Measurements from ENCODE around the gene ITGB7. TPM values are rescaled to one million over a fixed set of nuclear protein-coding genes. Genes with fewer than 3 reads are reported as not detected.

ITGB7 gene
- total RNA-seq, 1 experiment from 2014 or later: 0.09 TPM

DNA sequence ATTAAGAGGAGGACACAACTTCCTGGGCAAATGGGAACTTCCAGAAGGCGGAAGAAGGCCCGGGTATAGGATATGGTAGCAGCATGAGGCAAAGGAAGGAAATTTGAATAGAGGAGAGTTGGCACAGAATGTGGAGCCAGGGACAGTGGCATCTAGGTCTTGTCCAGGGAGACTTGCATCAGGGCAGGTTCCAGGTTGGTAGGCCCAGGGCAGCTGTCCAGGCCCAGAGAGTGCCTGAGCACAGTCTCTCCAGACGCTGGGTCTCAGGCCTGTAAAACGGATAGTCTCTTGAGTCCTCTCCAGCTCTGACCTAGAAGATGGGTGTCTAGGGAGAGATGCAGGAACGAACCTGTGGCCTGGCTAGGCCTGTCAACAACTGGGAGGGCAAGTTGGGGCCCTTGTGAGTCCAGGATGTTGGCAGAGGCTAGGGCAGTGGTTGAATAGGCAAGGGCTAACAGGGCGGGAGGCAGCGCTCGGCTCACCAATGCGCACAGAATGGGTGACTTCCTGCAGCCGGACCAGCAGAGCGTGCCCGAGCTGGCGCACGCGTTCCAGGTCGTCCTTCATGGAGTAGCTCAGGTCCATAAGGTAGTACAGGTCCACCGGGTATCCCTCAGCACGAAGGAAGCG lies 9.9 kb downstream of the ITGB7 start:
- DNase-seq (ENCODE audit: low spot score): no peak

DNA sequence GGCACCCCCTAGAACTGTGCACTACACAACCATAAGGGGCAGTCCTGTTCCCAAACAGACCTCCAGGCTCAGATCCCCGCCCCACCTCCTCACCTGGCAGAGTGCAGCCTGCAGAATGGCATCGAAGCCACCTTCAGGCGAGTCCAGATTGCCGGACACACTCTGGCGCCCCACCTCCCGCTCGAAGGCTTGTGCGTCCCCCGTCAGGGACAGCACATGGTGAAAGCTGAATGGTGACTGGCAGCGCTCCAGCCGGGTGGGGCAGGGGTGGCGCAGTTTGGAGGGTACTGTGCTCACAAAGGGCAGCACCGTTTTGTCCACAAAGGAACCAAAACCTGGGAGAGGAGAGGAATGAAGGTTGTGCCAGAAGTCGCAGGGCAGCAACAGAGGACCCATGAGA lies 10.6 kb downstream of the ITGB7 start:
- DNase-seq (ENCODE audit: low spot score): no peak

DNA sequence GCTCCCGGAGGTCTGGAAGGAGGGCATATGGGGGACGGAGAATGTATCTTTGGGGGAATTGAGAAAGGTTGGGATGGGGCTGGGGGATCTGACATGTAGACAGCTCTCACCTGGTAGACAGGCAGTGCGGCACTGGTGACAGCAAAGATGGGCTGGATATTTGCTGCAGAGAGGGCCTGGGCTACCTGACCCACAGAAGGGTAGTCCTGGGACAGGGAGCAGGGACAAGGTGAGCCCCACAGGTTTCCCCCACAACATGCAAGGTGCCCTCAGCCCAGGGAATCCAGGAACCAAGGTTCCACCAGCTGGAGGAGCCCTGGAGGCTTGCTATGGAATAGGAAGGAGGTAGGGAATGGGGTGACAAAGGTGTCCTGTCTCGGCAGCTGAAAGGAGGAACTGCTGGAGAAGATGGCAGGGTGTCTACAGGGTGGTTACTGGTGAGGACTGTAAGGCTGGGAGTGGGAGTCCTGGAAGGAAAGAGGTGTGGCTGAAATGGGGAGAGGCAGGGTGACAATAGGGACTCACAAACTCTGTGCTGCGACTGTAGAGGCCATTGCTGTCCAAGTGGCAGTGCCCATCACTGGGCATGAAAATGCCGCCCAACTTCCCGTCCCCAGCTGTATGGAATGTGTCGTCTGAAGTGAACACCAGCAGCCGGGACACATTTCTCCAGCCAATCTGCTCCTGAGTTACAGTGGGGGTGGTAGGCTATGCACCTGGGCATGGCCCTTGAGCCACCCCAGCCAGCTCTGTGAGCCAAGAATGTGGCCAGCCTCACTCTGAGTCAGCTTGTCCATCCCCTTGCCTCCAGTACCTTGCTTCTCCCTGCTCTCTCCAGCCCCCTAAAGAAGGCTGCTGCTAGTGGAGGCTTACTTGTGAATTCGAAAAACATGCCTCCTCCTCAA lies 11.3 kb downstream of the ITGB7 start:
- peak; percentile 25 for DNase-seq (ENCODE audit: low spot score)

DNA sequence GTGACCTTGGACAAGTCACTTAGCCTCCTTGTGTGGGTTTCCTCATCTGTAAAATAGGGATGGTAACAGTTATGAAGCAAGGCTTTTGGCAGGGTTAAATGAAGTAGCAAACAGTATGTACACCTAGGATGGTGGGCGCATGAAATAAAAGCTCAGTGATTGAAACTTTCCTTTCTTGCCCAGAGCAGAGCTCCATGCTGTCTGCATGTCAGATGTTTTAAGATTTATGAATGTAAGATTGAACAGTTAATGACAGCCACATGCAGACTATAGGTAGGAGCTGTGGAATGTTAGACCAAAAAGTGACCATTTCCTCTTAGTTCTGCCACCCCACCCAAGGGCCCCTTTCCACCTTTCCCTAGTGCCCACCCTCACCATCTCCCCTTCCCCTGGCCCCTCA lies 12.1 kb downstream of the ITGB7 start:
- DNase-seq (ENCODE audit: low spot score): no peak

DNA sequence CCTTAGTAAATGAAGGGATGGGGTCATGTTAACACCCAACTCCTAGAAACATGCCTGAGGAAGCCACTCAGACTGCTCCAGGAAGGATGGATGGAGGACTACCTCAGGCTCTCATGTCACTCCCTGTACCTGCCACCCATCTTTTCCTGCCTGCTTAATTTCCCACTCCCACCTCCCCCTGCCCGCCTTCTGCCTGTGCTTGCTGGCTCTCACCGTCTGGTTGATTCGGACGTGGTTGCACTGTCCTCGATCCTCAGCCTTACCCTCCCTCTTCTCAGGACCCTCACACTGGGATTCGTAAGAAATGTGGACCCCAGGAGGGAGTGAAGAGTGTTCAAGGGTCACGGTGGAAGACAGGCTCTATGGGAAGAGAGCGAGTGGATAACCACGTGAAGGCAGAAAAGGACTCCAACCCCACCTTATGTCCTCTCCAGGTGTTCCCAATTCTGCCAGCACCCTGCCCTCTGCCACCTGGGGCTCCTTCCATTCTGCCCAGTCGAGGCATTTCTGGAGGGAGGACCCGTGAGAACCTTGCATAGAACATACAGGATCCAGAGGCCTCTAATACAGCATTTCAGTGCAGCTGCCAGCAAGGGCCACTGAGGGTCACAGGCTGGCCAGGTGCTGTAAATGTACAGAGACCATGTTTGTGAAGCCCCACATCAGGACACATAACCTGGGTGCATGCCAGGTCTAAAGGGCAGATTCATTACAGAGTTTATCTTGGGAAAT lies 12.9 kb downstream of the ITGB7 start:
- DNase-seq (ENCODE audit: low spot score): no peak

DNA sequence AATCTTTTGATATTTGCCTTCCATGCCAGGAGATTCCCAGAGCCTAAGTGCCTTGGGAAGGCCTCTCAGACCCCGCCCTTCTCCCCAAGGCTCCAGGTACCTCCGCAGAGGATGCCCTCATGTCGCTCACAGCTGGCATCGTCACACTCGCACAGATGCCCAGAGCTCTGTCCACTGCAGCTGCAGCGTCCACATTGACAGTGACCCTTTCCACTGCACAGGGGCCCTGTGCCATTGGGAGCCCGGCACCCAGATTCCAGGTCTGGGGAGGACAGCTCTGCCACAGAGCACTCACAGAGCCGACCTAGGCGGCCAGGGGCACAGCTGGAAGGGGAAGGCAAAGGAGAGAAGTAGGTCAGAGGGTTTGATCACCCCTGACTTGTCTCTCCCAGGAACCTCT lies 14.0 kb downstream of the ITGB7 start:
- DNase-seq (ENCODE audit: low spot score): no peak

DNA sequence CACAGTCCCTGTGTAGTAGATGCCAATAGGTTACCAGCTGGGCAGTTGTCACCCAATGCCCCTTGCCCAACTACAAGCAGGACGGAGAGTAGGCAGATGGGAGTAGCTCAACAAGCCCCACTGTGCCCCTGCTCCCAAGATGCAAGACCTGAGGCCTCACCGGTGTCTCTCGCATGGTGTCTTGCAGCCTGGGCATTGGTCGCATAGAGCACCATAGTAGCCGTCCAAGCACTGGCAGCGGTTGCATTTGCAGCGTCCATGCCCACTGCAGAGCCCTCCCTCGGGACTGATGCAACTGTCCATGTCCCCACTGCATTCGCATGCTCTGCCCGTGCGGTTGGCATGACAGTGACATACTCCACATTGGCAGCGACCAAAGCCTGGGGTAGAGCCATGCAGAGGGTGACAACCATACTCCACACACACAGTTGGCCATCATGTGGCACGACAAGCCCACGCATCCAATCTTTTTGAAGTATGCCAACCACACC lies 14.5 kb downstream of the ITGB7 start:
- DNase-seq (ENCODE audit: low spot score): no peak

DNA sequence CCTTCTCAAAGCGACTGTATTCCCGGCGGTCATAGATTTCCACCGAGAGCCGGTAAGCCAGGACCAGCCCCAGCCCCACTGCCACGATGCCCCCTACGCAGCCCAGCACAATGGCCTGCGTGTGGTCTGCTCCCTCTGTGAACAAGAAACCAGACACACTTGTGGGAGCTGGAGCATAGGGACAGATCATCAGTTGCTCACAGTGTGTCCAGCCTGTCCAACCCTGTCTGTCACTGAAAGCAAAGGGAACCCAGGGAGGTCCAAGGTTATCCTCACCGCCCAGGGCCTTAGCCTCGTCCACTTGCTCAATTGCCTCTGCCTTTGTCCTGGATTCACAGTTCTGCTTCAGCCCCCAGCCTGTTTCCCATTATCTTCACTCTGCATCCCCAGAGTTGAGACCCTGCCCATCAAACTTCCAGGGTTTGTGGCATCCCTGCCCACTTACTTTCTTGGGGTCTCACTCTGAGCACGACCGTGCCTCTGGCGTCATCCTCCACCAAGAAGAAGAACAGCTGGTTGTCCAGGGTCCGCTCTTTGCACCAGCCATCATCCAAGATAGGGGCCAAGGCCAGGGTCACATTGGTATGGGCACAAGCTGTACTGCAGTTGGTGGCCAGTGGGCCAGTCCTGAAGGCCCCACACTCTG lies 15.0 kb downstream of the ITGB7 start:
- no peak for DNase-seq (ENCODE audit: low spot score)

DNA sequence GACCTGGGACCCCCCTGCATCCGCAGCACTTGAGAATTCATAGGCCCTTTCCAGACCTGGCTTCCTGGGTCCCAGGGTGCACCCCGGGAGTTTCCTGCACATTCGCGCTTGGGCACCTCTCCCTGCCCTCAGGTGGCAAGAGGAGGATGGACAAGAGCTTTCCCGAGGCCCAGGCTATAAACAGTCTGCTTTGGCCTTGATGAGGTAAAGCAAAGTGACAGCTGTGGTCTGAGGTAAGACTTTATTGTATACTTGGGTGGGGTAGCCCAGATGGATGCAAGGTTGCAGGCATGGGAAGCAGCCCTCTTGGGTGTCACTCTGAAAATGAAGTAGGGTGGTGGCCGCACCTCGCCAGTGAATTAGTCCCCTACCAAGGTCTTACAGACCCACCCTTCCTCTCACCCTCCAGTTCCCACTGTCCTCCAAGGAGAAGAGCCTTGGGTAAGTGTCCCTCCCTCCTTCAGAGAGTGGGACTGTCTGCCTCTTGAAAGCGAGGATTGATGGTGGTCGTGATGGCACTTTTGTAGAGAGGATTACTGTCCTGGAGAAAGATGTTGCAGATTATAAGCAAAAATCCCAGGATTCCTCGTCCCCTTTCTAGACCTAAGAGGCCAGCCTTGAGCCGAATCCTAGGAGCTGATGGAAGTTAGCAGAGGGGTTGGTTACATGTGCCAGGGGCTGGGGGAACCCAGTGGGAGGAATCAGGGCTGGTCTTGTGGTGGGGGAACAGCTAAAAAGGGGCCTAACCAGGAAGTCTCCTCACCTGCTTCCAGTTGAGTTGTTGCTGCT lies 15.8 kb downstream of the ITGB7 start:
- DNase-seq (ENCODE audit: low spot score): no peak

DNA sequence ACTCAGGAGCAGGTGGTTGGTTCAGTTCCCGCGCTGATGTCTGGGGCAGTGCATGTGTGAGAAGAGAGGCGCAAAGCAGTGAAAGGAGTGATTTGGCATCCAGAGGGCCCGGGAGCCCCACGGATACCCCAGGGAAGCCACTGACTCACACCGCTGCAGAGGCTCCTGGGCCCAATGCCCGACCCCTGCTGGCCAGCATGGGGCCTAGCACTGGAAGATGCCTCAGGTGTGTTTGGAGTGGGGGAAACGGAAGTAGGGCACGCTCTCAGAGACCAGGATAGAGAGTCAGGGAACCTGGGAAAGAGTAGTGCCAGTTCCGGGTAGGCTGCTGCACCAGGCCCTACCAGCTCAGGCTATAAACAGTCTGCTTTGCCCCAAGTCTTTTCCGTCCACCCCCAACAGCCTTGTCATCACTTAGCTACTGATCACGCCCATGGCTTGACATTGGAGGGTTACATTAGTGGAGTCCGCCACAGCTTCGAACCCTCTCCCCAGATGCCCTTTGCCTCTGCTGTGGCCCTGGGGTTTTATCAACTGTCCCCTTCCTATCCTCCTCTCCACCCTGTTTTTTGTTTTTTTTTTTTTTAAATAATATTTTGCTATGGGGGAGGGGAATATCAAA lies 16.8 kb downstream of the ITGB7 start:
- peak; percentile 35 for DNase-seq (ENCODE audit: low spot score)

DNA sequence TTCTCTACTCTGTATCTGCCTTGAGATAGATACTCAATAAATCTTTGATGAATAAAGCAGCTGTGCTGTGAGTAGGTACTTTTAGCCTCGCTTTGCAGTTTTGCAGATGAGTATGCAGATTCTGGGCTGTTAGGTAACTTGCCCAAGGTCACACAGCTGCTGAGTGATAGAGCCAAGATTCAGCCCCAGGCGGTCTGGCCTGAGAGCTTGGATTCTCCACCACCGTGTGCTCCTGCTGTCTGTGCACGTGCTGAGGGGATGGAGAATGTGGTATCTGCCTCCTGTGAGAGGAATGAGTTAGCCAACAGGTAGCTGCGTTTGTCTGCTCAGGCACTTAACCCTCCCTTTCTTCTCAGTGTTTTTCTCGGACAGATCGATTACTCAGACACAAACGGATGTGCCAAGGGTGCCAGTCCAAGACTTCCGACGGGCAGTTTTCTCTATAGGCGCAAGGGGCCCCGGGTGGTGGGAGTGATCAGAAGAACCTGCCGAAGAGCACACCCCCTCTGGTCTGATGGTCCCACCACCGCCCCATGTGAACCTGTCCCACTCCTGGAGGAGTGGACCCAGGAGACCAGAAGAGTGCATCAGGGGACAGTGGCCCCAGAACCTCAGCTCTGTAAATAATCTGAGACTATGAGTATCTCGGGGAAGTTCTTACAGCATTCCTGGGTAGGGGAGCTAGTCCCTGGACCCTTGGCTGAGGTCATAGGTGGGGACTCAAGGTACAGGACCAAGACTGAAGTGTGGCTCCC lies 19.7 kb downstream of the ITGB7 start:
- DNase-seq (ENCODE audit: low spot score): no peak

DNA sequence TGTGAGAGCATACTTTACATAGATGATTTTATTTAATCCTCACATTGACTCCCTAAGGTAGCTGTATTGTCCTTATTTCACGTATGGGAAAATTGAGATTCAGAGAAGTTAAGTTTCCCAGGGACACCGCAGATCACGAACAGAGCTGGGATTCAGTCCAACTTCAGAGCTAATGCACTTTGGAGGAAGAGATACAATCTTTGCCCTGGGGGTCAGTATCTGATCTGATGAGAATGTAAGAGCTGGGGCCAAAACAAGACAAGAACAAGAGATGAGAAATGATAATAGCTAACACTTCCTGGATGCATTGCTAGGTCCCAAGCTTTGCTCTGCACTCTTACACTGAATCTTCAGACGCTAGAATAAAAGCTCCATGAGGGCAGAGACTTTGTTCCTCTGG lies 20.3 kb downstream of the ITGB7 start:
- DNase-seq (ENCODE audit: low spot score): no peak

DNA sequence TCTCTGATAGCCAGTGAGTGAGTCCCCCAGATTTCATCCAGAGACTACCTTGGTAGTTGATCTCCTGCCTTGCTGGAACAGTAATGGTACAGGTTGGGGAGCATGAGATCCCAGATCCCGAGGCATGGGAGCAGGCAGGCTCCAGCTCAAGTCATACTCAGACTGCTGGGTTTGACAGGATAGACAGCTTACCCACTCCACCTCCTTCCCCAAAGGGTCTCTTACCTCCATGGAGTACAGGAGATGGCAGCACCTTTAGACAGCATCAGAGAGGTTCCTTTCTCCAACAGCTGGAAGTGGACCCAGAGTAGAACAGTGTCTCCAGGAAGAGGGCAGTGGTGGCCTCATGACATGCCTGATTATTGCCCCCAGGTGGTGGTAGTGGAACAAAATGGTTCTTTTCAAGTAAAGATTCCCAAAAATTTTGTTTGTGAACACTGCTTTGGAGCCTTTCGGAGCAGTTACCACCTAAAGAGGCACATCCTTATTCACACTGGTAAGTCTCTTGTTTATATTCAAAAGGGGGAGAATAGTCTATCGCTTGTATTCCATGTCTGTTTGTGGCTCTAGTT lies 21.4 kb downstream of the ITGB7 start:
- no peak for DNase-seq (ENCODE audit: low spot score)

DNA sequence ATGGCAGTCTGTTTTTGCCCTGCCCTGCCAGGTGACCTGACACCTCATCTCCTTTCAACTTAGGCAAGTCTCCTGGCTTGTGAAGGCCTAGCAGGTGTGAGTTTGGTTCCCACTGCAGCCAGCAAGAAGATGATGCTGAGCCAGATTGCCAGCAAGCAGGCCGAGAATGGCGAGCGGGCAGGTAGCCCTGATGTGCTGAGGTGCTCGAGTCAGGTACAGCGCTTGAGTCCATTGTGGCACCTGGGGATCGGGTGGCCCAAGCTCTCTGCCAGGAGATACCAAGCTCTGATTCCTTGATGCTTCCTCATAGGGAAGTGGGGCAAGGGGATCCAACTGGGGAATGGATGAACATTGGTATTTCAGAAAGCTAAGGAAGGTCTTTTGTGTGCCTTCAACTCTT lies 22.2 kb downstream of the ITGB7 start:
- no peak for DNase-seq (ENCODE audit: low spot score)

DNA sequence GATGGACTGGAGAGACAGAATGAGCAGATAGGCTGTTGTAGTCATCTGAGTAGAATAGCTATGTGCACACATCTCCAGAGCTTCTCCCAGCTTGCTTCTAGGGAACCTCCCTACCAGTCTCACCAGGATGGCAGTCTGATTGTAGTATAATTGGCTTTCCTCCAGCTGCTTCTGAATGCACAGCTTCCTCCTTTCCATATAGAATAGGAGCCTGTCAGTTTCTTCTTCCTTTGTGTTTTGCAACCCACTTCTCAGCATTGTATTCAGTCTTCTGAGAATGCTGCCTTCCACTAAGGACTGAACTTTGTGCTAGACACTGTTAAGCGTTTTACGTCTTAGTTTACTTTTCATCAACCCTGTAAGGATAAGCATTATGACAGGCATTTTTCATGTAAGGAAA lies 24.1 kb downstream of the ITGB7 start:
- DNase-seq (ENCODE audit: low spot score): no peak

DNA sequence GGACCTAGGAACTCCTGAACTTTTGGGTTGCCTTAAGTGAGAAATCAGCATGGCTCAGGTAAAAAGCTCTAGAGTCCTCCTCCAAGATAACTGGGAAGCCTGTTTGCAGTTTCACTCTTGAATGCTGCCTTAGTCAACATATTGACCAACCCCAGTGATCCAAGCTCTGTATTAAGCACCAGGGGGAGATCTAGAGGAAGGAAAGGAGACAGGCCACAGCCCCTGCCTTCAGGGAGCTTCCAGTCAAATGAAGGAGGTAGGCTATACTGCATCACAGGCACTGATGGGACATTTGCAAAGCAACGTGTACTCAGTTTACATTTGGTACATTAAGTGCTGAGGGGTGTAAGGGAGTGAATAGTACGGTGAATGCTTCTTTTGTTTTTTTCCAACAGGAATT lies 25.1 kb downstream of the ITGB7 start:
- no peak for DNase-seq (ENCODE audit: low spot score)

DNA sequence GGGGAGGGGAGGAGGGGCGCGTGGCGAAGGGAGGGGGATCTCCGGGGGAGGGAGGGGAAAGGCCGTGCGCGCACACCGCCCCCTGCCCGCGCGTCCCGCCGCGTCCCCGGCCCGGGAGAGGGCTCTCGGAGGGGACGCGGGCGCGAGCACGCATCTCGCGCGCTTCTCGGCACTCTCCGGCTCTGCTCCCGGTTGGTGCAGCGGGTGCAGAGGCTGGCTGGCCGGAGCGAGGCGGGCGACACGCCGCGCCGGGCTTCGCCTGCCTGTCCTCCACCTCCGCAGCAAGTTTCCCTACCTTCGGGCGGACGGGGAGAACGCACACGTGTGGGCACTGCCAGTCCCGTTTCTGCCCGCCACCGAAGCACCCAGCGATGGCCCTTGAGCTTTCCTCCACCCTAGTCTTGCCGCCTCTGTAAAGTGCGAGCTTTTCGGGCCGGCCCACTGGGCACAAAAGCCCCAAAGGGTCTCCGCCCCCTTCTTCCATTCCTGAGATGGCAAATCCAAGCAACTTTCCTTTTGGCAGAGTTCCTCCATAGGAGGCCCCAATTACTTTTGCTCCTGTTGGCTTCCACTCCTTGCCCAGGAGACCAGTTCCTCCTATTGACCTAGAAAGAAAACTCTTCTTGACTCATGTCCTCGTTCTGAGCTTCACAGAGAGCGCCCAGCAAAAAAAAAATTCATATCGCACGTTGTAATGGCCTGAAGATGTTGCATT lies 26.0 kb downstream of the ITGB7 start:
- peak; percentile 57 for DNase-seq (ENCODE audit: low spot score)

DNA sequence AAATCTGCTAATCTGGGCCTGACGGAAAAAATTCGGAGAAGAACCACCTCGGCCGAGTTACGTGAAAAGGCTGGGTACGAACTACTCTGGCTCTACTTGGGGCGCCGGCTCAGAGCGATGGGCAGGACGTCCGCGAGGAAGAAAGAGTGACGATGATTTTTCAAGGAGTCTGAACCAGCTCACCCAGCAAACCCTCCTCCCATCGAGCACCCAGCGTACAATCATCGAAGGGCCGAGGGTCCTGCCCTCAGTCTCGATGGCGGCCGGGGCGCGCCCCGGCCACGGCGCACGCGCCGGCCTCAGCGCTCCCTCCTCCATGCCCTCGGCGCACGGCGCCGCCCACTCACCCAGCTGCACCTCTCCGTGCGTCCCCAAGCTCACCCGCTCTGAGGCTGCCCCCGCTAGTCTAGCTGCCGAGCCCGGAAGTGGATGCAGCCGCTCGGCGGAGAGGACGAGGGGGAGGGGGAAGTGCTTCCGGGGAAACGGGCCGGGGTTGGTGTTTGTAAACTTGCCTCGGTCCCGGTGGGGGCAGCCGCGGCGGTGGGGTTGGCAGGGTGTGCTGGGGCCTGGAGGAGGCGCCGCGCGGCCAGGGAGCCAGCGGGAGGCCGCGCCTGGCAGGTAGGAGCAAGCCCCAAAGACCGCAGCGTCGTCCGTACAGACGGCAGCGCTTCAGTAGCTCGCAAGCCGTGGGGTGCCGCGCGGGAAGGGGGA lies 26.7 kb downstream of the ITGB7 start, which contains the start of the genes CSAD and ZNF740:
TSS of gene CSAD (minus strand) at position 706 of the 711 bp plus-strand sequence. CDS start 7,455 bp downstream, outside the sequence.
TSS of gene ZNF740 (plus strand) at position 503 of the 711 bp plus-strand sequence. CDS start 1,262 bp downstream, outside the sequence.
- DNase-seq (ENCODE audit: low spot score): peak; percentile 92

Measured in A172 (cell line).